Ecto neural progenitor cell (in vitro differentiated cells): ENCODE results near the gene BCR.

Experiments used
- DNase-seq: peaks from one replicate; pipeline ENCODE4 v3.0.0-alpha.2; 2018; ENCODE audit warnings: low spot score

The BCR gene

DNA sequence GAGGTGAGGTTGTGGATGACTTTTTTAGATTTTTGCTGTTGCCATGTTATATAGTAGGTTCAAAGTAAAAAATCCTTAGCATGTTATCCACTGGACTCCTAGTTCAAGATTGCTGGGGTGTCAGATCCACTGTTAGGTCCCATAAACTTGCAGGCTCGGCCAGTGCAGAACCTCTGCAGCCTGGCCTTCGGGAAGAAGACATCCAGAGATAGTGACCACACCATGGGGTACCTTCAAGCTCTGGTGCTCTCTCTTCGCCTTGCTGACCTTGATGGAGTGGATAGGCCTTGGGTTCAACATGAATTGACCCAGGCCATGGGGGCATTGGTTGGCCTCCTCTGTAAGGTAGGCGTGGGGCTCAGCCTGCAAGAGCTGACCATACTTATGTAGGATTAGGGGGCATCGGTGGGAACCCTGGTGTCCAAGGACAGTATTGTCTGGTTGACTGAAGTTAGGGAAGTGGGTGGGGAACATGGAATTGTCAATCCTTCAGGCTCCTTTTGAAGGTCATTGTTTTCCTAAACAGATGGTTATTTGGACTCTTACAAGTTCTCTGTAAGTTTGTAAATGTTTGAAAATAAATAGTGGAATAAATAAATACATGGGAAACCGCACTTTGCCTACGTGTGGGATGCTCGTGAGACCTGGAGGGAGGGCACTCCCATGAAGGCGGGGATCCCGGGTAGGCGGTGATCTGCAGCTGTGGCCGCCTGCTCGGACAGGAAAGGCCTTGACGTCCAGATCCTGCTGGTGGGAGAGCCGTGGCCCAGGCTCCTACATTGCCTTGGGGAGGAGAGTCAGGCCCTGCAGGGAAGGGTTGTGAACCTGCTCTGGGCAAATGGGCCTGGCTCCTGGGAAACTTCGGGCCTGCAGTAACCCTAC lies 37.1 kb downstream of the BCR start:
- DNase-seq = no peak

DNA sequence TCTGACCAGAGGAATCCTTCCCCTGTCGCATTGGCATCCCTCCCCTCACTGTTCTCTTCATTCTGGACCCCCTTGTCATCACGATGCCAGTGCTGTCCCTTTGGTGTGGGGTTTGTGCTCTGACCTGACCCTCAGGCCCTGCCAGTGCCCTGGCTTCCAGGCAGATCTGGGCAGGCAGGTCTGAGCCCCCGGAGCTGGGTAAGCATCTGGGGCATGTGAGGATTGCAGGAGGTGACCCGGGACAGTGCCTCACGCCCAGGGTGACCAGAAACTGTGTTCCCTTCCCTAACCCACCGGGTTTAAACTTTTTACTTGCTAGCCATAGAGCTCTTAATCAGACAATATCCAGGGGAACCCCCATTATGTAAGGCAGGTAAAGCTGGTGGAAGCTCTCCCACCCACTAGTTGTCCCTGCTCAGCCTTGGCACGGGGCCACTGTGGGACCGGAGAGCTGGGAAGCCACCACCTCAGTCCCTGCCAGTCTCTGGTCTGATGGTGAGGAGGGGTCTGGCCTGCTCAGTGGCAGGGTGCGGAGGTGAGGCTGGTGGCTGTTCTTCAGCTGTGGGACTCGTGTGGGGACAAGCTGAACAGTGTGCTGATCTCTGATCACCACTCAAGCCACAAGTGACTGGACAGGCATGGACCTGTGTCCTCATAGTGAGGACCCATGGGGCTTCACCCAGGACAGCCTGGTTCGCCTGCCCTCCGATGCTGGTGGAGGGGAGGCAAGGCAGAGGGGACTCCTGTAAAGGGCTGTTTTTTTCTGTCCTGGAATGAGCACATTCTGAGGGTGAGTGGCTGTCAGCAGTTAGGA lies 38.0 kb downstream of the BCR start:
- DNase-seq = no peak

DNA sequence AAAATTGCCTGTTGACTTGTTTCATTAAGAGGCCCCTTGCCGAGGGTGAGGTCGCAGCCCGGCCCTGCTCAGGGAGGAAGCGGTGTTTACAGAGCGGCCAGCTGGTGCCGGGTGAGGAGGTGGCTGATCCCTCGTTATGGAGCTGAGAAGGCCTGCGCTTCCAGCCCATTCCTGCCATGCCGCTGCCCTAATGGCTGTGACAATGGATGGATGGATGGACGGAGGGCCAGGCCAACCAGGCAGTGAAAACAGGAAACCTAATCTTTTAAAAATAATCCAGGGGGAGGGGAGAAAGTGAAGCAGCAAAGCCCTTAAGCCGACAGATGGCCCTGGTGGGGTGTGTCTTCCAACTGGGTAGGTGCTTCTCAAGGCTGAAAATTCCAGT lies 38.5 kb downstream of the BCR start:
- peak; percentile 76 for DNase-seq

DNA sequence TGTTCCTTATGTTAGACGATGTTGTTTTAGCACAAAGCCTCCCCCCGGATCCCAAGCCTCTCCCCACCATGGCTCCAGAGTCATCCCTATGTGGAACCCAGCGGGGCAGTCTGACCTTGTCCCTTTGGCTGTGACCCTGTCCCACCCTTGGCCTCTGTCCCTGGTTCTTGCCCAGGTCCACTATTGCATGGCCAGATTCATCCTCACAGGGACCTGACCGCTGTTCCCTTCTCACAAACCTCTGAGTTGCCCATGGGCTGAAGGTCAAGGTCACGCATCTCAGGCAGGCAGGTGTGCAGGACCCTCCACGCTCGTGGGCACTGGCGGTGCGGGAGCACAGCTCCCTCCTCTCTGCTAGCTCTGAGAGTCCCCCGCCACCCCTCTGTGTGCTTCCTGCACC lies 39.0 kb downstream of the BCR start:
- DNase-seq = no peak

DNA sequence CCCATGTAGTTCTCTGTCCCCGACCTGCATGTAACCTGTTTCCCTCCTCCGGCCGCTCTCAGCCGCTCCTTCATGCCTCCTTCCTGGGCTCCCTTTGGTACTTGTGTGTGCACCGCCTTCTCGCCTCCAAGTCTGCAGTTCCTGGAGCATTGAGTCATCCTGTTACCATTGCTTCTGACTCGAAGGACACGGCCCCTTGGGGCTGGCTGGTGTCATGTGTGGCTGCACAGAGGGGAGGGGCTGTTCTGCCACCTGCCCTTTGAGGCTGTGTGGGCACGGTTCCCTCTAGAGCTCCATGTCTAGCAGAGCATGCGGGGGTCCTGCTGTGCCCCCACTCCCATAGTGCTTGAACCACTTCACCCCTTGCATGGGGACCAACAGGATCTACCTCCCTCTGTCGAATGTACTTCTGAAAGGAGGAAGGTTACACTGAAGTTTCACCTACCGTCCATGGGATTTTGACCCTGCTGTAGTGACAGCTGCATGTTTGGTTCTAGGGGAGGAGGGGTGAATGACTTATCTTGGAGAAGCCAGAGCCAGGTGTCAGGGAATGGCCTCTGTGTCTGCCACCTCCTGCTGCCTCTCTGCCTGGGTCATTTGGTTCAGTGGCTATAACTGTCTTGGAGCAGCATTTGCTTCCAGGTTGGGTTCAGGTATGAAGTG lies 39.6 kb downstream of the BCR start:
- no peak for DNase-seq

DNA sequence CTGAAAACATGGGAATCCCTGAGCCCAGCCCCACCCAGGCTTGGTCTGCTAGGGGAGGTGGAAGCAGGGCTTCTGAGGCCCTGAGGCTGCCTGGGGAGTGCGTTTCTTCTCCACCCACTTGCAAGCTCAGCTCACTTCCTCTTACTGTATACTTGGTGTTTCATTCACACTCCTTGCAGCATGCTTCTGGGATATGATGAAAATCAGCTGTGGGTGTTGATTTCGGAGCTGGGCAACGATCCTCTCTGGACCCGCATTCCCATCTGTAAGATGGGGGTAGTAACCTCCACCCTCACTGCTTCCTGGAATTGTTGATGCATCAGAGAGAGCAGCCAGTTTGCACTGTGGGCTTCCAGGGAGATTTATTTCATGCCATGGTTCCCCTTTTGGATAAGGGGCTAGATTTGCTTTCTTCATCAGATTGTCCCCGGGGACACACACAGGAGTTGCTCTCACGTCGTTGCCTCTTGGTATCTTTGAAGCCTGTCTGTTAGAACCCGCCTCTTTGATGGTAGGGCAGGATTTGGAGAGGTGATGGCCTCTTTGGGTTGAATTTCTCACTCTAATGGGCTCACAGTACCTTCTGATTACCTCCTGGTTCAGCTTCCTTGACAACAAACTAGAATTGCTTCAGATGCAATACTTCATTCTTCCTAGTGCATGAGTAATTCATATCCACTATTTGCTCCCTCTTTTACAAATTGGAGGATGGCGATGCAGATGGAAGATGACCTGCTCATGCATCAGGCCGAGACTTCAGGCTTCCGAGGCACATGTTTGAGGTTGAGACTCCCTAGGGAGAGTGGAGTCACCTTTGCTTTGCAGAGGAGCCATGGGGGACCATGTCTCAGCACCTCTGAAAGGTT lies 40.4 kb downstream of the BCR start:
- no peak for DNase-seq

DNA sequence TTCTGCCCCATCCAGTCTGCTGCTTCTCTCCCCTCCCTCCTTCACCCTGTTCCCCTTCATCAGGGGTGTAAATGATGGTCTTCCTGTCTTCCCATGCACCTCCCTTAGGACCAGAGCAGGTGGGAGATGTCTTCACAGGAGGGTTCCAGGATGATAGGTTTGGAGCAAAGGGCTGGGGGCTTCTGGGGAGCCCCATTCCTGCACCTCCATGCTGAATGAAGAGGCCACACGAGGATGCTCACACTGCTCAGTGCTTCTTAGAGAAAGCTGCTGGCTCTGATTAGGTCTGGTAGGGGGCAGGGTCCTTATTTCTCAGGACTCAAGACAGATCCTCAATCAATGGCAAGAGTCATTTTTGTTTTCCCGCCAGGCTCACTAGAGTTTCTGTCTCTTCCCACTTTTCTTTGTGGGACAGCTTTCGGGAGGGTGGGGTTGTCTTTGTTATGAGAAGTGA lies 41.1 kb downstream of the BCR start:
- DNase-seq = no peak

DNA sequence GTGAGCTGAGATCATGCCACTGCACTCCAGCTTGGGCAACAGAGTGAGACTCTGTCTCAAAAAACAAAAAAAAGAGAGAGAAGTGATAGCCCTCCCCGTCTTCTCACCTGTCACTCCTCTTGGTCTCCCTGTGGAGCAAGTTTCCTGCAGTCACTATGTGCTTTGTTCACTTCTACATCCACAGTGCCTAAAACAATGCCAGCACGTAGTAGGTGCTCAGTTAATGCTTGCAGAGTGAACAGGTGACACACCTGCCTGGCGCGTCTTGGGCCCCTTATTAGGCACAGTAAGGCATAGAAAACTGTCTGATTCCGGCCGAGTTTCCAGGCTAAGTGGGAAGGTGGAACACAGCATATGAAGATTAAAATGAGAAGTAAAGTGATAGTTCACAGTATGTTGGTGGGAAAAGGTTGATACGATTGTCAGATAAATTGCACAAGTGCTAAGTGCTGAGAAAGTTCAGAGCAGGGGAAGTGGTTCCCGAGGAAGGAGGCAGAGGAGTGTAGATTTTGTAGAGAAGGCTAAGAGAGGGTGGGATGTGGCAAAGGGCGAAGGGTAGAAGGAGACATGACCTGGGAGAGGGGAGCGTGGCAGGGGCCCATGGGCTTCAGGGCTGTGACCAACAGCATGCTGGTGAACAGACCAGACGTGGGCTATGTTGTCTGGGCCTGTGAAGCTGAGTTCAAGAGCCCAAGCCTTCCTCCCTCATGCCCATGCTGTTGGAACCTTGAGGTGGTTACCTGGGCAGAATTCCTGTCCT lies 41.9 kb downstream of the BCR start:
- DNase-seq = no peak

DNA sequence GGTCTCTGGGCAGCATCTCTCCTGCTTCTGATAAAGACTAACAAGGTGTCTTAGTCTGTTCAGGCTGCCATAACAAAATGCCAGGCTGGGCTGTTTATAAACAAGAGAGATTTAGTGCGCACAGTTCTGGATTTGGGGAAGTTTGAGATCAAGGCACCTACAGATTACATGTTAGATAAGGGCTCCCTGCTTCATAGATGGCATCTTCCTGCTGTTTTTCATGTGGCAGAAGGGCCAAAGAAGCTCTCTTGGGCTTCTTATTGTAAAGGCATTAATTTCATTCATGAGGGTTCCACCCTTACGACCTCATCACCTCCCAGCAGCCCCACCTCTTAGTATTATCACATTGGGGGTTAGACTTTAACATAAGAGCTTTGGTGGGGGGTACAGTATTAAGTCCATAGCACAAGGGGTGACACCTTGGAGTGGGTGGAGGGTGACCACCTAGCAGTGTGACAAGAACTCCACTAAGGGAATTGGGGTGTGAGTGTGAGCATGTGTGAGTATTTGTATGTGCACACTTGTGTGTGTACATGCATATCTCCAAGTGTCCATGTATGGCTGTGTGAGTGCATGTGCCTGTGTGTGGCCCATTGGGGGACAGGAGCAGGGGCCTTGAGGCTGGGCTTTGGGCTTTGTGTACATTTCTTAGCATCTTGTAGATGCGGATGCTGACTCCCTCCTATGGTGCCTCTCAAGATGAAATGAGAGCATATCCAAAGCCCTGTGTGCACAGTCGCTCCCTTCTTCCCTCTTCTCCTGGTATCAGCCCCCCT lies 42.7 kb downstream of the BCR start:
- no peak for DNase-seq

DNA sequence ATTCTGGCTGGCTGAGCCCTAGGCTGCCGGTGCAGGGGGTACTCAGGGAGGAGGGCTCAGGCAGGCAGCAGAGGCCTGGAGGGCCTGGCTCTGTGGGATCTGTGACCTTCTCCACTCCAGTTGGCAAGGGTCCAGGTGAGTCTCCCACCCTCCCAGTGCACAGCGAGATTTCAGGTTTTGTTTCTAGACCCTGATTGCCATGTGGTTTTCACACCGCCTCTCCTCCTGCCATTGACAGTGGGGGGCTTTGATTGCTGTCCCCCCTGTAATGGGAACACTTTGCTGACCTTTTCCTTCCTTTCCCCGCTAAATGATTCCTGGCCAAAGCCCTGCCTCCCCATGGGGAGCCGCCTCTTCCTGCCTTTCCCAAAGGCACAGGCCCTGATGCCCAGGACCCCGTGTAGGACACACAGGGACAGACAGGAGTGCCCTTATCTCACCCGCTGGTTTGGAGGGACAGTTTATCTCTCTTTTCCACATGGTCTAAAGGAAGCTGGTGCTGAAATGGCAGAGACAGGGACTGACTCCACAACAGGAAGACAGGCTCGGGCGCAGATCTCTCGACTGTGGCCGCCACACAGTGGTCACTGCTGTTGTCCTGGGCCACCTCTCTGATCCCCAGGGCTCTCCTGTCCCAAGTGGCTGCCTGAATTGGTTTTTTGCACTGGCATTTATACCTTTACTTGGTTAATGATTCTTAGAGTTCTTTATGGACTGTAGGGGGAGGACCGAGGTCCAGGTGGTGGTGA lies 43.4 kb downstream of the BCR start:
- no peak for DNase-seq

DNA sequence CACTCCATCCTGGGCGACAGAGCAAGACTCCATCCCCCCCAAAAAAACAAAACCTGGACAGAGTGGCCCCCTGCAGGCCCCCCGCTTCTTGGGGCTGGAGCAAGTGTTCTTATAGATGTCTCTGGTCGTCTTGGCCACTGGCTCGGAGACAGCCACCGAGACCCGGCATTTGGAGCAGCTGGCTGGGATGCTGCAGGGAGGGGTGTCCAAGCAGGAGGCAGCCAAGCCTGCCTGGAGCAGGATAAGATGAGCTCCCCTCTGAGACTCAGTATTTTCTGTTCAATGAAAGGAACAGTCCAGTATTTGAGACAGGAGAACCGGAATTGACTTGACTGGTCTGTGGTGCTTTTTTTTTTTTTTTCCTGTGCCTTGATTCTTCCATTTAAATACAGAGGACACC lies 44.5 kb downstream of the BCR start:
- DNase-seq = no peak

DNA sequence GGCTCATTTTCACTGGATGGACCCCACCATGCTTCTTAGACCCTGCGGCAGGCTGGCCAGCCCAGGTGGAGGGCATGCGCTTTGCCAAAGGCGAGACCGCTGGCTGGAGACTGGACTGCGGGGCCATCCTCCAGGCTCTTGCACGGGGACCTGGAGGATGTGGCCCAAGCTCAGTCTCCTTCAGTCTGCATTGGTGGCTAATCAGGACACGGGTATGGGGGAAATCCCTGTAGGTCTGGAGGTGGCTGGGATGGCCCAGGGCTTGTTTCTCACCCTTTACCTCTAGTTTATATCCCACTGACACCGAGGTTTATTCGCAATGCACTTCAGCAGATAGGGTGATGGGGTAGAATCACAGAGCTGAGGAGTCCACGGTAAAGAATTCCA lies 45.0 kb downstream of the BCR start:
- DNase-seq = no peak

DNA sequence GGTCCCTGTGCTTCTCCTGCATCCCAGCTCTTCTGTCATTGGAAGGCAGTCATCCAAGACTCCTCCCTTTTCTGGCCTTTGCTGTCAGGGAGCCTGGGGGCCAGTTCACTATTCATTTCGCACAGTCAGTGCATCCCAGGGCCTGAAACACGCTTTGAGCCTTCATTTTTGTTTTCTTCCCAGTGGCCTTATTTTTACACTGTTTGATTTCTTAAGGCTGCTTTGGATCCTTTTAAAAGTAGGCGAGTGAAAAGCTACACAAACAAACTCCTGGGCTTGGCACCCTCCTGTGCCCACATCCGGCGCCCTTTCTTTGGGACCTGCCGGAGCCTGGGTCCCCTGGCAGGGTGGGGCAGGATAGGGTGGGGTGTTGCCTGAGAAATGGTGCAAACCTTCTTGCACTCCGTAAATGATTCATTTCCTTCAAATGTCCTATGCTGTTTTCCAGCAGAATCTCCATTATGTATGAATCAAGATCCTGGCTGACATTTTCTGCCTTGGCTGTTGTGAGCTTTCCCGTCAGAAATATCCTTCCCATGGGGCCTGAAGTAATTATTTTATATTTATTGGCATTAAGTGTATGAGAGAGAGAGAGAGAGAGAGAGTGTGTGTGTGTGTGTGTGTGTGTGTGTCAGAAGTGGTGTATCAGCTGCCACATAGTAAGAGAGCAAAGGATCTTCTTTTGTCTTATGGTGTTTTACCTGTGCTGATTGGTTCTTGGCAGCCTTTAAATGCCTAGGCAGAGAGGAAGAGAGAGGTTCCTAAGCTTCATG lies 45.6 kb downstream of the BCR start:
- DNase-seq = no peak

DNA sequence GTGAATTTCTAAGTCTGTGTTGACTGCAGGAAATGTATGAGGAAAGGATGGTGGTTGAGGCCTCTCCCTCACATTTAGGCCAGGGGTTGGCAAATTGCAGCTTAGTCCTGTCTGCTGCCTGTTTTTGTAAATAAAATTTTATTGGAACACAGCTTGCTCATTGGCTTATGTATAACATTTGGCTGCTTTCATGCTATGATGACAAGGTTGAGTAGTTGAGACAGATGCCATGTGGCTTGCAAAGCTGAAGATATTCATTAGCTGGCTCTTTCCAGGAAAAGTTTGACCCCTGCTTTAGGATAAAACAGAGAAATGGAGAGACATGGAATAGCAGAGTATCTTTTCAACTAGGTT lies 46.2 kb downstream of the BCR start:
- DNase-seq = no peak

DNA sequence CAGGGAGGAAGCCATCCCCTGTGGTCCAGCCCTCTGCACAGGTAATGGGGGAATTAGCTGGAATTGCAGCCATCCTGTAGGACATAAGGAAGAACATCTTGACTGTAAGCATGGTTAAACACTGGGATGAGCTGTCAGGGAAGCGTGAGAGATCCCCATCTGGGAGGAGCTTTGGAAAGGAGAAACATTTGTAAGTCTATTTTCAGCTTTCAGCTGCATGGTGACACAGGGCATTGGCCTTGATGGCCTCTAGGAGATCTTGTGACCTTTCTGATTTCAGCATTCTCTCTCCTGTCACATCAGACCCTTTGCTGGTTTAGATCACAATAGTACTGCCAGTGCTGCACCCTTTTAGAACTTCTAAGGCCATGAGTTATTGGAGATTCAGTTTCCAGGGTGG lies 47.1 kb downstream of the BCR start:
- DNase-seq = no peak

DNA sequence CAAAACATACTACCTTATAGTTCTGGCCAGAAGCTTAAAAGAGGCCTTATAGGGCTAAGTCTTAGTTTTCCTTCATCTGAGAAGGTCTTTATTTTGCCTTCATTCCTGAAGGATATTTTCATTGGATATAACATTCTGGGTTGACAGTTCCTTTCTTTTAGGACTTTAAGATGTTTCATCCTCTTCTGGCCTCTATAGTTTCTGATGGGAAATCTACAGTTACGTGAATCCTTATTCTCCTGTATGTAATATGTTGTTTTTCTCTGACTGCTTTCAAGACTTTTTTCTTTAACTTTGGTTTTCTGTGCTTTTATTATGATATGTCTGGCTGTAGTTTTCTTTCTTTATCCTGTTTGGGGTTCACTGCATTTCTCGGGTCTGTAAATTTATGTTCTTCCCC lies 48.2 kb downstream of the BCR start:
- DNase-seq = no peak

DNA sequence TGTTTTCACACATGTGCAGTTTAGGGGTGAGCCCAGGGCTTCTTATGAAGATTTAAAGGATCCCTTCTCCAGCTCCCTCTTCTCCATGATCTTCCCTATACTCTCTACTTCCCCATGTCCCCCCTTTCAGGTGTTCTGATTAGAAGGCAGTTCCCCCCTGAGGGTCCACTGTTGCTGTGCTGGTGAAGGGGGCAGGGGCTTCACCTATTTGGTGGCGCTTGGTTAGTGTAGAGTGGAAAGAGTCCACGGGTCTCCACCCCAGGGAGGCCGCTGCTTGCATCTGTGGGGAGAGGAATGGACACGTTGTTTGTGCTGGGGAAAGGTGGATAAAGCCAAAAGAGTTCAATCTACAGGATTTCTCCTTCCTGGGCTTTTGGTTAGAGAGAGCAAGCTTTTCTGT lies 49.3 kb downstream of the BCR start:
- DNase-seq = no peak

DNA sequence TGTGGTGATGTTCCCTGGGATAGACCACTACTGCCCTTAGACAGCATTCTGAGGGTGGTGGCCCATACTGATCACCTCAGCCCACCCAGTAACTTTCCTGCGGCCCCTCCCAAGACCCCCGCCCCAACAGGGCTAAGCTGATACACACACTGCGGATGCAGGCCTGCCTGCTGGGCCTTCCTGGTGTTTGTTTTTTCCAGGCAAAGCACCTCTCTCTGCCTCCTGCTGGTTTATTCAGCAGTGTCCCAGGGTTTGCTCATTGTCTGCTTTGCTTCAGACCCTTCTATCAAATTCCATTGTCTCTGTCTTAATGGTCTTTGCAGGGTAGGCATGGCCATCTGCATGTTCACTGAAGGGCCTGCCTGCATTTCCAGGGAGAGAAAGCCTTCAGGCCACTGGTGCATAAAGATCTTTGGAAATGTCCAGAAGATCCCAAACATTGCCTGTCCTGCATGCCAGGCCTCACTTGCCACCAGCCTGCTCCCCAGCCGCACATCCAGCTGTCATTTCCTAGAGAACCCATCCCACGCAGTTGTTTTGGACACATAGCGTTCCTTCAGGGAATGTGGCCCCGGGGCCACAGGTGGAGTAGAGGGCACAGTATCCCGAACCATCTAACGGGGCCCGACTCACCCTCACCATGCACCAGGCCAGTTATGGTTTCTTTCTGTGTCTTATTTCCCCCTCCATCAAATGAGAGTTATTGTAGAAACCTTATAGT lies 50.2 kb downstream of the BCR start:
- DNase-seq = no peak
